Measurements from ENCODE around the gene GRIN1. TPM values are rescaled to one million over a fixed set of nuclear protein-coding genes. Genes with fewer than 3 reads are reported as not detected.

GRIN1 gene
- total and polyA plus RNA-seq, 2 of the 13 experiments (the other 11 are each of a cell fraction or from before 2014, with no cell fraction given): 0.13 TPM; not detected in 1

GRCh38 chr9:137200311-137201204 is 61.6 kb downstream of the GRIN1 start, which contains the start of gene TPRN (continued):
- TF ChIP-seq CAMTA2 (CRISPR knock-in tag; IDR thresholded peaks at IDR 0.05; ENCODE audit: borderline replicate concordance) (no peak), HDAC6 (IDR thresholded peaks at IDR 0.05; ENCODE audit: low read depth, low read length) (no peak), ZNF556 (CRISPR knock-in tag; IDR thresholded peaks at IDR 0.05; ENCODE audit: borderline replicate concordance) (no peak; the same call in 1 of the 2 replicates), XRCC5 (optimal IDR thresholded peaks at IDR 0.05; ENCODE audit: low read length) (peak; percentile 84), REPIN1 (CRISPR knock-in tag; IDR thresholded peaks at IDR 0.05; ENCODE audit: borderline replicate concordance, low read depth) (peak; percentile 84; the same call in 1 of the 2 replicates), SP1 (IDR thresholded peaks at IDR 0.05) (peak; percentile 34; the same call in 1 of the 2 replicates), SP1 (CRISPR knock-in tag; IDR thresholded peaks at IDR 0.05) (peak; percentile 96), ZNF143 (CRISPR knock-in tag; IDR thresholded peaks at IDR 0.05) (peak; percentile 82), SNAI1 (CRISPR knock-in tag; IDR thresholded peaks at IDR 0.05; ENCODE audit: borderline replicate concordance) (no peak), CREM (IDR thresholded peaks at IDR 0.05) (no peak), CREM (CRISPR knock-in tag; IDR thresholded peaks at IDR 0.05) (no peak), UBTF (CRISPR knock-in tag; IDR thresholded peaks at IDR 0.05) (peak; percentile 92), FIP1L1 (IDR thresholded peaks at IDR 0.05; ENCODE audit: borderline replicate concordance, insufficient read depth, low read depth, low read length) (no peak), KDM5A (IDR thresholded peaks at IDR 0.05; ENCODE audit: borderline replicate concordance, low read length) (peak; percentile 51; the same call in 1 of the 2 replicates), KDM1A (CRISPR knock-in tag; IDR thresholded peaks at IDR 0.05) (no peak), ZSCAN21 (CRISPR knock-in tag; IDR thresholded peaks at IDR 0.05; ENCODE audit: borderline replicate concordance) (peak; percentile 84; the same call in 1 of the 2 replicates), TRIM24 (CRISPR knock-in tag; IDR thresholded peaks at IDR 0.05) (no peak), RELA (CRISPR knock-in tag; IDR thresholded peaks at IDR 0.05) (0 out of 2 replicates have a peak, but pooled peaks have one; percentile 65), WIZ (CRISPR knock-in tag; IDR thresholded peaks at IDR 0.05) (peak; percentile 89; the same call in 1 of the 2 replicates)
- TF ChIP-seq, protein P1, sequence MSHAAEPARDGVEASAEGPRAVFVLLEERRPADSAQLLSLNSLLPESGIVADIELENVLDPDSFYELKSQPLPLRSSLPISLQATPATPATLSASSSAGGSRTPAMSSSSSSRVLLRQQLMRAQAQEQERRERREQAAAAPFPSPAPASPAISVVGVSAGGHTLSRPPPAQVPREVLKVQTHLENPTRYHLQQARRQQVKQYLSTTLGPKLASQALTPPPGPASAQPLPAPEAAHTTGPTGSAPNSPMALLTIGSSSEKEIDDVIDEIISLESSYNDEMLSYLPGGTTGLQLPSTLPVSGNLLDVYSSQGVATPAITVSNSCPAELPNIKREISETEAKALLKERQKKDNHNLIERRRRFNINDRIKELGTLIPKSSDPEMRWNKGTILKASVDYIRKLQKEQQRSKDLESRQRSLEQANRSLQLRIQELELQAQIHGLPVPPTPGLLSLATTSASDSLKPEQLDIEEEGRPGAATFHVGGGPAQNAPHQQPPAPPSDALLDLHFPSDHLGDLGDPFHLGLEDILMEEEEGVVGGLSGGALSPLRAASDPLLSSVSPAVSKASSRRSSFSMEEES (CRISPR knock-in tag; IDR thresholded peaks at IDR 0.05): peak; percentile 66; the same call in 1 of the 2 replicates
- TF ChIP-seq, protein P2, sequence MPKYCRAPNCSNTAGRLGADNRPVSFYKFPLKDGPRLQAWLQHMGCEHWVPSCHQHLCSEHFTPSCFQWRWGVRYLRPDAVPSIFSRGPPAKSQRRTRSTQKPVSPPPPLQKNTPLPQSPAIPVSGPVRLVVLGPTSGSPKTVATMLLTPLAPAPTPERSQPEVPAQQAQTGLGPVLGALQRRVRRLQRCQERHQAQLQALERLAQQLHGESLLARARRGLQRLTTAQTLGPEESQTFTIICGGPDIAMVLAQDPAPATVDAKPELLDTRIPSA (CRISPR knock-in tag; IDR thresholded peaks at IDR 0.05; ENCODE audit: borderline replicate concordance): no peak
- TF ChIP-seq, protein P3, sequence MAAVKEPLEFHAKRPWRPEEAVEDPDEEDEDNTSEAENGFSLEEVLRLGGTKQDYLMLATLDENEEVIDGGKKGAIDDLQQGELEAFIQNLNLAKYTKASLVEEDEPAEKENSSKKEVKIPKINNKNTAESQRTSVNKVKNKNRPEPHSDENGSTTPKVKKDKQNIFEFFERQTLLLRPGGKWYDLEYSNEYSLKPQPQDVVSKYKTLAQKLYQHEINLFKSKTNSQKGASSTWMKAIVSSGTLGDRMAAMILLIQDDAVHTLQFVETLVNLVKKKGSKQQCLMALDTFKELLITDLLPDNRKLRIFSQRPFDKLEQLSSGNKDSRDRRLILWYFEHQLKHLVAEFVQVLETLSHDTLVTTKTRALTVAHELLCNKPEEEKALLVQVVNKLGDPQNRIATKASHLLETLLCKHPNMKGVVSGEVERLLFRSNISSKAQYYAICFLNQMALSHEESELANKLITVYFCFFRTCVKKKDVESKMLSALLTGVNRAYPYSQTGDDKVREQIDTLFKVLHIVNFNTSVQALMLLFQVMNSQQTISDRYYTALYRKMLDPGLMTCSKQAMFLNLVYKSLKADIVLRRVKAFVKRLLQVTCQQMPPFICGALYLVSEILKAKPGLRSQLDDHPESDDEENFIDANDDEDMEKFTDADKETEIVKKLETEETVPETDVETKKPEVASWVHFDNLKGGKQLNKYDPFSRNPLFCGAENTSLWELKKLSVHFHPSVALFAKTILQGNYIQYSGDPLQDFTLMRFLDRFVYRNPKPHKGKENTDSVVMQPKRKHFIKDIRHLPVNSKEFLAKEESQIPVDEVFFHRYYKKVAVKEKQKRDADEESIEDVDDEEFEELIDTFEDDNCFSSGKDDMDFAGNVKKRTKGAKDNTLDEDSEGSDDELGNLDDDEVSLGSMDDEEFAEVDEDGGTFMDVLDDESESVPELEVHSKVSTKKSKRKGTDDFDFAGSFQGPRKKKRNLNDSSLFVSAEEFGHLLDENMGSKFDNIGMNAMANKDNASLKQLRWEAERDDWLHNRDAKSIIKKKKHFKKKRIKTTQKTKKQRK (IDR thresholded peaks at IDR 0.05; ENCODE audit: low read length): peak; percentile 15; the same call in 1 of the 2 replicates

All from HepG2 (cell line).